Karpas-422 (cell line): ENCODE data around the gene AMMECR1. TPM values are rescaled to one million over a fixed set of nuclear protein-coding genes. Genes with fewer than 3 reads are reported as not detected.
A peak's percentile ranks its signal among the peaks of the same experiment; 100 is the strongest.

Experiments
- DNase-seq: peaks from one replicate; pipeline ENCODE4 v3.0.0-alpha.2; 2015
- H2AFZ ChIP-seq: fragments of 200-600 bp; sonication (generic); 2 replicates; pipeline ENCODE4 v1.6.1; 2014; ENCODE audit warnings: antibody characterized with exemption, low read length, mixed read lengths
- H3K27ac ChIP-seq: fragments of 200-600 bp; sonication (generic); 2 replicates; pipeline ENCODE4 v1.5.1; 2014; ENCODE audit warnings: mild to moderate bottlenecking, low read length, moderate library complexity
- H3K27me3 ChIP-seq: fragments of 200-600 bp; sonication (generic); 2 replicates; pipeline ENCODE4 v1.6.1; 2014; ENCODE audit warnings: low read length, mixed read lengths
- H3K36me3 ChIP-seq: fragments of 200-600 bp; sonication (generic); 2 replicates; pipeline ENCODE4 v1.6.1; 2014; ENCODE audit warnings: low read length, mixed read lengths; ENCODE audit not compliant: insufficient read depth
- H3K4me1 ChIP-seq: fragments of 200-600 bp; sonication (generic); 2 replicates; pipeline ENCODE4 v1.6.1; 2014; ENCODE audit warnings: mild to moderate bottlenecking, low read length, mixed read lengths
- H3K4me2 ChIP-seq: fragments of 200-600 bp; sonication (generic); 2 replicates; pipeline ENCODE4 v1.6.1; 2014; ENCODE audit warnings: low read length, low read depth, mild to moderate bottlenecking; ENCODE audit not compliant: poor library complexity, severe bottlenecking
- H3K4me3 ChIP-seq: fragments of 200-600 bp; sonication (generic); 2 replicates; pipeline ENCODE4 v1.5.1; 2014; ENCODE audit warnings: mild to moderate bottlenecking, antibody characterized with exemption, low read length, mixed read lengths
- H3K79me2 ChIP-seq: fragments of 200-600 bp; sonication (generic); 2 replicates; pipeline ENCODE4 v1.6.1; 2014; ENCODE audit warnings: mild to moderate bottlenecking, low read length, mixed read lengths
- H3K9ac ChIP-seq: fragments of 200-600 bp; sonication (generic); 2 replicates; pipeline ENCODE4 v1.6.0; 2014; ENCODE audit warnings: low read length
- H3K9me2 ChIP-seq: fragments of 200-600 bp; sonication (generic), shearing (Covaris generic); replicated peaks from 2 replicates; pipeline ENCODE4 v1.6.0; 2014; ENCODE audit warnings: mild to moderate bottlenecking, low read length, moderate library complexity; ENCODE audit not compliant: insufficient read depth
- H3K9me3 ChIP-seq: fragments of 300-700, 200-600 bp; sonication (generic); 2 replicates; pipeline ENCODE4 v1.6.1; 2014; ENCODE audit warnings: low read length, mixed read lengths
- H4K20me1 ChIP-seq: fragments of 200-600 bp; sonication (generic); 2 replicates; pipeline ENCODE4 v1.6.1; 2014; ENCODE audit warnings: mild to moderate bottlenecking, antibody characterized with exemption, low read length, low read depth; ENCODE audit not compliant: insufficient read depth
- total RNA-seq: library from RNA; depleted of rRNA; stranded (reverse); fragments of >200 nt; shearing (Covaris generic); gene quantifications from 2 replicates; pipeline ENCODE4 v1.2.3, GENCODE V29; 2014; ENCODE audit warnings: low replicate concordance

The AMMECR1 gene
- total RNA-seq, 1 experiment from 2014 or later = 15.1 TPM

GRCh38 chrX:110318664-110318968 is 731 bp upstream of the AMMECR1 start:
- Histone ChIP-seq H3K27me3 (no peaks in the 10 kb centered on the region), H3K9me3 (no peaks in the 10 kb centered on the region), H3K9ac (peak overlapping the region; percentile 74), H3K9me2 (no peaks in the 10 kb centered on the region), H2AFZ (peak overlapping the region; percentile 65; the same call in 1 of the 2 replicates), H3K4me2 (peak overlapping the region; percentile 60), H3K4me1 (peaks cover 23% of the 10 kb centered on the region), H4K20me1 (no peaks in the 10 kb centered on the region), H3K36me3 (no peaks in the 10 kb centered on the region), H3K79me2 (peaks cover 41% of the 10 kb centered on the region), H3K27ac (no peak overlapping the region), H3K4me3 (peak overlapping the region; percentile 62)
- no peak for DNase-seq

- H3K27me3 ChIP-seq = no peaks in the 10 kb centered on the region
- peak; percentile 65 for DNase-seq
- peaks cover 55% of the 10 kb centered on the region for H3K79me2 ChIP-seq
- H3K9me3 ChIP-seq = no peaks in the 10 kb centered on the region
- peaks cover 23% of the 10 kb centered on the region for H3K4me1 ChIP-seq
- peak overlapping the region; percentile 75 for H3K9ac ChIP-seq
- peak overlapping the region; percentile 68 for H3K4me3 ChIP-seq
- H3K4me2 ChIP-seq = peak overlapping the region; percentile 70
- H3K36me3 ChIP-seq = no peaks in the 10 kb centered on the region
- H2AFZ ChIP-seq = no peak overlapping the region
- no peaks in the 10 kb centered on the region for H3K9me2 ChIP-seq
- H3K27ac ChIP-seq = 0 out of 2 replicates have a peak overlapping the region, but pooled peaks have one; percentile 16
- no peaks in the 10 kb centered on the region for H4K20me1 ChIP-seq
Measured at GRCh38 chrX:110317061-110317819, 645 bp downstream of the AMMECR1 start.

GRCh38 chrX:110316351-110317060 is 1.4 kb downstream of the AMMECR1 start:
- H3K36me3 ChIP-seq = no peaks in the 10 kb centered on the region
- H3K9me2 ChIP-seq = no peaks in the 10 kb centered on the region
- peaks cover 23% of the 10 kb centered on the region for H3K4me1 ChIP-seq
- H2AFZ ChIP-seq = no peak overlapping the region
- H3K9ac ChIP-seq = peak overlapping the region; percentile 75
- no peaks in the 10 kb centered on the region for H3K27me3 ChIP-seq
- no peaks in the 10 kb centered on the region for H3K9me3 ChIP-seq
- peak overlapping the region; percentile 70 for H3K4me2 ChIP-seq
- H3K4me3 ChIP-seq = peak overlapping the region; percentile 68
- H3K27ac ChIP-seq = no peak overlapping the region
- no peaks in the 10 kb centered on the region for H4K20me1 ChIP-seq
- H3K79me2 ChIP-seq = peaks cover 62% of the 10 kb centered on the region
- DNase-seq = no peak

GRCh38 chrX:110315551-110315950 is 2.3 kb downstream of the AMMECR1 start:
- Histone ChIP-seq H3K9me2 (no peaks in the 10 kb centered on the region), H3K4me2 (peak overlapping the region; percentile 70), H3K36me3 (no peaks in the 10 kb centered on the region), H3K27ac (no peak overlapping the region), H3K9me3 (no peaks in the 10 kb centered on the region), H4K20me1 (no peaks in the 10 kb centered on the region), H2AFZ (no peak overlapping the region), H3K4me1 (peaks cover 31% of the 10 kb centered on the region), H3K9ac (peak overlapping the region; percentile 75), H3K27me3 (no peaks in the 10 kb centered on the region), H3K4me3 (peak overlapping the region; percentile 68), H3K79me2 (peaks cover 72% of the 10 kb centered on the region)
- no peak for DNase-seq

- Histone ChIP-seq H3K9me3 (no peaks in the 10 kb centered on the region), H3K27ac (no peak overlapping the region), H3K4me3 (no peak overlapping the region), H3K9ac (no peak overlapping the region), H3K27me3 (no peaks in the 10 kb centered on the region), H3K4me2 (no peak overlapping the region), H3K4me1 (peaks cover 32% of the 10 kb centered on the region), H3K36me3 (no peaks in the 10 kb centered on the region), H3K9me2 (no peaks in the 10 kb centered on the region), H2AFZ (no peak overlapping the region), H4K20me1 (no peaks in the 10 kb centered on the region), H3K79me2 (peaks cover 99% of the 10 kb centered on the region)
- no peak for DNase-seq
Measured at GRCh38 chrX:110311437-110312230, 6.3 kb downstream of the AMMECR1 start.

- Histone ChIP-seq H3K4me3 (no peak overlapping the region), H3K4me1 (peaks cover 31% of the 10 kb centered on the region), H3K27ac (no peak overlapping the region), H3K9me2 (no peaks in the 10 kb centered on the region), H3K27me3 (no peaks in the 10 kb centered on the region), H4K20me1 (no peaks in the 10 kb centered on the region), H3K4me2 (no peak overlapping the region), H3K9me3 (no peaks in the 10 kb centered on the region), H2AFZ (no peak overlapping the region), H3K36me3 (no peaks in the 10 kb centered on the region), H3K9ac (no peak overlapping the region), H3K79me2 (peaks cover 94% of the 10 kb centered on the region)
- DNase-seq = no peak
Measured at GRCh38 chrX:110310896-110311295, 7.0 kb downstream of the AMMECR1 start.

GRCh38 chrX:110310000-110310790 is 7.7 kb downstream of the AMMECR1 start:
- H2AFZ ChIP-seq = no peak overlapping the region
- no peaks in the 10 kb centered on the region for H3K9me2 ChIP-seq
- H3K27ac ChIP-seq = no peak overlapping the region
- no peak for DNase-seq
- H3K4me2 ChIP-seq = no peak overlapping the region
- H3K36me3 ChIP-seq = no peaks in the 10 kb centered on the region
- H3K4me3 ChIP-seq = no peak overlapping the region
- H3K4me1 ChIP-seq = peaks cover 24% of the 10 kb centered on the region
- H3K9me3 ChIP-seq = no peaks in the 10 kb centered on the region
- no peaks in the 10 kb centered on the region for H3K27me3 ChIP-seq
- H3K9ac ChIP-seq = no peak overlapping the region
- peaks cover 90% of the 10 kb centered on the region for H3K79me2 ChIP-seq
- H4K20me1 ChIP-seq = no peaks in the 10 kb centered on the region
